Mesendoderm (in vitro differentiated cells): ENCODE measurements around the gene PPP1R27.

ENCODE experiments used
- DNase-seq: peaks from one replicate; pipeline ENCODE4 v3.0.0; 2013
- H2AK5ac ChIP-seq: 2 replicates; pipeline ENCODE4 v1.6.1; 2013; ENCODE audit warnings: low read length, inconsistent platforms
- H2BK120ac ChIP-seq: 2 replicates; pipeline ENCODE4 v1.6.1; 2013; ENCODE audit warnings: low read depth, mild to moderate bottlenecking, low read length, moderate library complexity, mixed read lengths
- H2BK15ac ChIP-seq: replicated peaks from 2 replicates; pipeline ENCODE4 v1.6.1; 2013; ENCODE audit warnings: low read depth, mild to moderate bottlenecking, moderate library complexity
- H2BK5ac ChIP-seq: 2 replicates; pipeline ENCODE4 v1.6.1; 2013; ENCODE audit warnings: low read length, inconsistent platforms
- H3K18ac ChIP-seq: 2 replicates; pipeline ENCODE4 v1.6.1; 2013; ENCODE audit warnings: mild to moderate bottlenecking, low read length, mixed read lengths
- H3K23ac ChIP-seq: one replicate; pipeline ENCODE4 v1.6.1; 2013; ENCODE audit warnings: low read length
- H3K27ac ChIP-seq: 2 replicates; pipeline ENCODE4 v1.5.1; 2013; ENCODE audit warnings: low read depth, mild to moderate bottlenecking, inconsistent platforms, low read length, moderate library complexity
- H3K27me3 ChIP-seq: 2 replicates; pipeline ENCODE4 v1.6.1; 2013; ENCODE audit warnings: low read length, control low read depth, mild to moderate bottlenecking, inconsistent platforms; ENCODE audit not compliant: insufficient read depth, poor library complexity
- H3K36me3 ChIP-seq: 2 replicates; pipeline ENCODE4 v1.6.1; 2013; ENCODE audit warnings: low read length, inconsistent platforms; ENCODE audit not compliant: control insufficient read depth, insufficient read depth
- H3K4ac ChIP-seq: one replicate; pipeline ENCODE4 v1.6.1; 2013; ENCODE audit warnings: low read depth, mild to moderate bottlenecking, low read length, moderate library complexity
- H3K4me1 ChIP-seq: 2 replicates; pipeline ENCODE4 v1.6.1; 2013; ENCODE audit warnings: low read depth, low read length, inconsistent platforms; ENCODE audit not compliant: control insufficient read depth
- H3K4me2 ChIP-seq: 2 replicates; pipeline ENCODE4 v1.6.1; 2013; ENCODE audit warnings: low read length
- H3K4me3 ChIP-seq: 2 replicates; pipeline ENCODE4 v1.5.1; 2013; ENCODE audit warnings: mild to moderate bottlenecking, low read length
- H3K56ac ChIP-seq: one replicate; pipeline ENCODE4 v1.6.1; 2013; ENCODE audit warnings: low read length
- H3K79me1 ChIP-seq: 2 replicates; pipeline ENCODE4 v1.6.1; 2013; ENCODE audit warnings: low read length, inconsistent platforms
- H3K79me2 ChIP-seq: 2 replicates; pipeline ENCODE4 v1.6.1; 2013; ENCODE audit warnings: mild to moderate bottlenecking, low read length; ENCODE audit not compliant: control insufficient read depth, insufficient read depth
- H3K9ac ChIP-seq: 2 replicates; pipeline ENCODE4 v1.6.1; 2013; ENCODE audit warnings: low read length, inconsistent platforms
- H4K5ac ChIP-seq: one replicate; pipeline ENCODE4 v1.6.1; 2013; ENCODE audit warnings: low read length
- H4K8ac ChIP-seq: one replicate; pipeline ENCODE4 v1.6.1; 2013; ENCODE audit warnings: low read depth, mild to moderate bottlenecking, control low read depth, low read length, moderate library complexity
- WGBS: extraction: QIAGEN DNeasy Blood & Tissue Kit; methylation state at CpG from one replicate; pipeline ENCODE4 v1.1.7; 2013; ENCODE audit warnings: low lambda C conversion rate, missing lambda C conversion rate; ENCODE audit not compliant: insufficient coverage; ENCODE audit errors: extremely low coverage; 5-methylcytosine and 5-hydroxymethylcytosine counted together

The PPP1R27 gene

DNA sequence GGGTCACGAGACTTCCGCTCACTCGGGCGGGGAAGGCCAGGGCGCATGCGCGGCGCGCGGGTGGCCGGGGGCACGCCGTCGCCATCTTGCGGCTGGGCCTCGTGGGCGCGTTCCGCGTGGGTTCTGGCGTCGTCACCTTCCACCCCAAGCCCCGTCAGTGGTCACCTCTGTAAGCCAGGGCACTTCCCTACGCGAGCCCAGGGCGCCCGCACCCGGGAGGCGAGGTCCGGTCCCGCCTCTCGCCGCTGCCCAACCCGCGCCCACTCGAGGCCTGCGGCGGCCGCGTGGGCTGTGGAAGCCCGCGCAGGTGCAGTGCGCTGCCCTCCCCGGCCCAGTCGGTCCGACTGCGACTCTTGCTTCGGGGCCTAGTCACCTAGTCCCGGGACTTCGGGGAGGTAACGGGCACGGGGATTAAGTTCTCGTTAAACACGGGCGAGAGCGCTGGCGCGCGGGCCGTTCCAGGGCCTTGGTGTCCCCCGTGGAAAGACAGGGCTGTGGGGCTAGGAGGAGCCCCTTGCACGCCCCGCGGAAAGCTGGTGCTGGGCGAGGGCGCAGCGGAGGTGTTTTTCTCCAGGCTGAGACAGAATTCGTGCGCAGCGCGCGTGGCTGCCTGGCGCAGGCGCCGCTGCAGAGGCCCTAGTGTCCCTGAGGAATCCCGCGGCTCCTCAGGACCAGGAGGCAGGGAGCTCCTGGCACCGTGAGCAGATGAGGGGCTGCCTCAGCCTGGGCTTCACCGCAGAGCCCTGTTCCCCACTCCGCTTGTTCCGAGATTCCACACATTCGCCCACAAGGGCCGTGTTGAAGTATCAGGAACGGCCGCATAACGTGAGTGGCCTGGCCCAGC lies 36.8 kb upstream of the PPP1R27 start:
- WGBS: no CpG with 5 or more reads among the region's 86 CpGs
- Histone ChIP-seq H3K36me3 (peaks cover 2% of the 10 kb centered on the region), H3K56ac (peak overlapping the region; percentile 98), H3K79me1 (peaks cover 5% of the 10 kb centered on the region), H3K79me2 (peaks cover 8% of the 10 kb centered on the region), H3K4me2 (peak overlapping the region; percentile 92), H4K8ac (no peak overlapping the region), H2BK15ac (no peak overlapping the region), H3K4me3 (peak overlapping the region; percentile 89), H3K4ac (peak overlapping the region; percentile 100), H3K9ac (peak overlapping the region; percentile 95), H2BK5ac (peak overlapping the region; percentile 89), H3K23ac (peak overlapping the region; percentile 100), H3K27ac (peak overlapping the region; percentile 94), H2BK120ac (peak overlapping the region; percentile 7), H2AK5ac (peak overlapping the region; percentile 93), H3K27me3 (no peaks in the 10 kb centered on the region), H3K18ac (peak overlapping the region; percentile 96), H3K4me1 (no peaks in the 10 kb centered on the region), H4K5ac (no peak overlapping the region)
- peak; percentile 87 for DNase-seq

DNA sequence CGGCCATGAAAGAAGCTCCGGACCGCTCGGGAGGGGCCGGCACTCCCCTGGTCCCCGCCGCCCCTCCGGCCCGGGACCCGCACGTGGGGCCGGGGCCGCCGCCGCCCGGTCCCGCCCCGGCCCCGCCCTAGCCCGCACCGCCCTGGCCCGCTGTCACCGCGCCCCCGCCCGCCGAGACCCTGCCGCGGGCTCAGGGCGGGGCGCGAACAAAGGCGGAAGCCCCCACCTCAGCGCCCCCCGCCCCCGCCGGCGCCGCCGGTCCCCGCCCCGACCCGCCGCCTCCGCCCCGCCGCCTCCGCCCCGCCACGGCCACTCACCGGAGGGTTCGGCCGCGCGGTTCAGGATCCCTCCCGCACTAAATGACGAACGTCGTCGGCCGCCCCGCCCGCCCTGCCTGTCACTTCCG lies 36.1 kb upstream of the PPP1R27 start, which contains the start of gene ARHGDIA:
Gene ARHGDIA (minus strand): TSS at position 357 of the 406 bp plus-strand sequence. CDS start 1,407 bp downstream, outside the sequence.
- WGBS: no CpG with 5 or more reads among the region's 64 CpGs
- Histone ChIP-seq H3K9ac (peak within 1 kb of the TSS; percentile 97), H3K27me3 (no peaks in the 10 kb centered on the region), H3K79me2 (peaks cover 8% of the 10 kb centered on the region), H4K8ac (peak within 1 kb of the TSS; percentile 43), H2BK120ac (peak within 1 kb of the TSS; percentile 28), H3K56ac (peak within 1 kb of the TSS; percentile 98), H3K23ac (peak within 1 kb of the TSS; percentile 100), H3K4me3 (peak within 1 kb of the TSS; percentile 89), H3K4me2 (peak within 1 kb of the TSS; percentile 92), H3K4me1 (no peaks in the 10 kb centered on the region), H3K79me1 (peaks cover 5% of the 10 kb centered on the region), H2BK5ac (peak within 1 kb of the TSS; percentile 89), H2AK5ac (peak within 1 kb of the TSS; percentile 93), H4K5ac (no peak within 1 kb of the TSS), H3K27ac (peak within 1 kb of the TSS; percentile 95), H3K4ac (peak within 1 kb of the TSS; percentile 100), H2BK15ac (no peak within 1 kb of the TSS), H3K36me3 (peaks cover 2% of the 10 kb centered on the region), H3K18ac (peak within 1 kb of the TSS; percentile 96)
- no peak for DNase-seq

DNA sequence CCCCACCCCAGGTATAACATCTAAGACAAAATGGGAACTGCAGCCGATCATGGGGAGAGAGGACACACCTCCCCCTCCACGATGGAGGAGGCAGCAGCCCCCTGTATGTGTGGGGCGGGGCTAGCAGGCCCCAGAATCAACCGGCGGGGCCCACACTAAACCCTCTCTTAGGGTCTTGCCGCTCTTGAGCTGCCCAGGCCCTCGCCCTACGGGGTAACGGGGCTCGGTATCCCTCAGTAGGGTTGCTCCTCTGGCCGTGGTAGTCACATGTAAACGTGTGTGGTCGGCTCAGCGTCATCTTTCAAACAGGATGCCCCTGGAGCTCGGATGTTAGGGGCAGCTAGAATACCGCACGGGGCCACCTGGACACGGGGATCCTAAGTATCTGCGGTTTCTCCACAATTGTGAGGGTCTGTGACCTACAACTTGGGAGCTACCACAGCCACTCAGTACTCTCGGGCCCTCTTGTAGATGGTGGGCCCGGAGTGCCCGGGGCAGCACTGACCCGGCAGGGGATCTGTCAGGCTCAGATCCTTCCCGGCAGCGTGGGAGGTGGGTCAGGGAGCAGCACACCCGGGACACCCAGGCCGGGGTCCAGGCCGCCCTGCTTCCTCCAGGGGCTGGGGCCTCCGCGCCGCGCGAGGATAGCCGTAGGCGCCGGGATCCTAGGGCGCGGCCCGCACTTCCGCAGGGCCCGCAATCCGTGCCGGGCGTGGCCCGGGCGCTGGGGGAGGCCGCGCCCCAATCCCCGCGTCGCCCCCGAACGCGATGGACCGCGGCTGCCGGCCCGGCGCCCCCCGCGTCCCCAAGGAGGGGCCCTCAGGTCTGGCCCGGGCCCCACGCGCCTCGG lies 35.5 kb upstream of the PPP1R27 start:
- peak overlapping the region; percentile 97 for H3K9ac ChIP-seq
- peak overlapping the region; percentile 61 for H3K4me2 ChIP-seq
- H2AK5ac ChIP-seq: peak overlapping the region; percentile 58
- WGBS: no CpG with 5 or more reads among the region's 65 CpGs
- H3K4me1 ChIP-seq: no peaks in the 10 kb centered on the region
- no peaks in the 10 kb centered on the region for H3K27me3 ChIP-seq
- H3K56ac ChIP-seq: peak overlapping the region; percentile 96
- no peak overlapping the region for H4K5ac ChIP-seq
- peak; percentile 64 for DNase-seq
- peaks cover 8% of the 10 kb centered on the region for H3K79me2 ChIP-seq
- H3K4me3 ChIP-seq: peak overlapping the region; percentile 86
- H3K4ac ChIP-seq: peak overlapping the region; percentile 97
- H2BK5ac ChIP-seq: no peak overlapping the region
- H2BK15ac ChIP-seq: no peak overlapping the region
- peak overlapping the region; percentile 28 for H2BK120ac ChIP-seq
- H3K18ac ChIP-seq: peak overlapping the region; percentile 82
- H3K27ac ChIP-seq: peak overlapping the region; percentile 95
- H3K79me1 ChIP-seq: peaks cover 6% of the 10 kb centered on the region
- H3K36me3 ChIP-seq: peaks cover 2% of the 10 kb centered on the region
- H3K23ac ChIP-seq: peak overlapping the region; percentile 89
- peak overlapping the region; percentile 43 for H4K8ac ChIP-seq

DNA sequence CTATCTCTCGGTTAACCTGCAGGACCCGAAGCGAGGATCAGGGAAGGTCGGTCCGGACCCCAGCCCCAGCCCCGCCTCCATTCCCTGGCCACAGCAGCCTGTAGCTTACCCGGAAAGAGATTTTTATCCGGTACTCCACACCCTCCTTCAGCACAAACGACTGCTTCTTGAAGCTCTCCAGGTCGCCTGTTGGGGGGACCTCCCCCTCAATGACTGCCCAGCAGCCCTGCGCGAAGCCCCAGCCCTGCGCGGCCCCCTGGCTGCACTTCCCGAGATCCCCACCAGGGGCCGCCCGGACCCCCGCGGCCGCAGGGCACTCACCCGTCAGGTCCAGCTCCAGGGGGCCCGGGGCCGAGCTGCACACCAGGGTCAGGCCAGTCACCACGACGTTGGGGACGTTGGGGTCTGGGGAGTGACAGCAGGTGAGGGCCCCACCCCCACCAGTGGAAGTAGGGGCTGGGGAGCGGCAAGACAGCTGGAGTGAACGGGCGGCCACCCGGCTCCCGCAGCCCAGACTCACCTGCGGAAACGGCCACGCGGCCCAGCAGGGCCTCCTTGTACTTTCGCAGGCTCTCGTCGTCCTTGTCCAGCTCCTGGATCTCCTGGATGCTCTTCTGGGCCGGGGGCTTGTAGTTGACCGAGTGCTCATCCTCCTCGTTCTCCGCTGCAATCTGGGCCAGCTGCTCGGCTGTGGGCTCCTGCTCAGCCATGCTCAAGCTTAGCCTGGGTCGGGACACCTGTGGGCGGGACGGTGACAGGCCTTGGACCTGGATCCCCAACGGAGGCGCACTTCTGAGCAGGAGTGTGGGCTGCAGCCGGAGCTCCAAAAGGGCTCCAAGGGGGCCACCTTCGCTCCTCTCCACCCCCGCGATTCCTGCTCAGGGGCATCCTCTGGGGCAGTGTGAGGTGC lies 34.6 kb upstream of the PPP1R27 start:
- H3K23ac ChIP-seq: peak overlapping the region; percentile 86
- peaks cover 8% of the 10 kb centered on the region for H3K79me2 ChIP-seq
- H3K4me2 ChIP-seq: peak overlapping the region; percentile 61
- no peak overlapping the region for H2BK15ac ChIP-seq
- no peaks in the 10 kb centered on the region for H3K27me3 ChIP-seq
- H2BK120ac ChIP-seq: no peak overlapping the region
- no peaks in the 10 kb centered on the region for H3K4me1 ChIP-seq
- no peak overlapping the region for H3K4me3 ChIP-seq
- WGBS: no CpG with 5 or more reads among the region's 52 CpGs
- no peak overlapping the region for H4K8ac ChIP-seq
- peak overlapping the region; percentile 96 for H3K56ac ChIP-seq
- no peak overlapping the region for H2BK5ac ChIP-seq
- H4K5ac ChIP-seq: no peak overlapping the region
- no peak overlapping the region for H2AK5ac ChIP-seq
- H3K9ac ChIP-seq: peak overlapping the region; percentile 97
- H3K4ac ChIP-seq: no peak overlapping the region
- peak overlapping the region; percentile 95 for H3K27ac ChIP-seq
- H3K79me1 ChIP-seq: peaks cover 6% of the 10 kb centered on the region
- peak; percentile 70 for DNase-seq
- peaks cover 2% of the 10 kb centered on the region for H3K36me3 ChIP-seq
- H3K18ac ChIP-seq: no peak overlapping the region

DNA sequence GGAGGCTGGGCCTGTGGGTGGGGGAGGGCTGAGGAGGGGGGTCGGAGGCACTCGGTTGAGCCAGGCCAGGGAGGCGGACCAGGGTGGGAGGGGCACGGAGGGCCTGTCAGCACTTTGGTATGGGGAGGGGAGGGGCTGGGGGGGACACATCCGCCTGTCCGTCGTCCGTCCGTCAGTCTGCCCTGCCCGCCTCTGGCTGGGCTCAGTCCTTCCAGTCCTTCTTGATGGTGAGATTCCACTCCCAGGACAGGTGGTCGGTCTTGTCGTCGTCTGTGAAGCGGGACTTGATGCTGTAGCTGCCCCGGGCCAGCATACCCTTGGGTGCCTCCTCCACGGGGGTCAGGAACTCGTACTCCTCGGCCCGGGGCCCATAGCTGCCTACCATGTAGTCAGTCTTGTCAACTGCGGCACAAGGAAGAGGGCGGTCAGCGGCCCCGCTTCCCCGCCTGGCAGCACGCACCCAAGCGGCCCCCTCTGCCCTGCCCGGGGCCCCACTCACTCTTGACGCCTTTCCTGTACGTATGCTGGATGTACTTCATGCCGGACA lies 33.9 kb upstream of the PPP1R27 start:
- Histone ChIP-seq H3K27me3 (no peaks in the 10 kb centered on the region), H4K8ac (no peak overlapping the region), H3K4me2 (no peak overlapping the region), H4K5ac (no peak overlapping the region), H3K9ac (peak overlapping the region; percentile 36), H2BK15ac (no peak overlapping the region), H3K4me1 (no peaks in the 10 kb centered on the region), H3K4me3 (no peak overlapping the region), H2BK5ac (no peak overlapping the region), H3K18ac (no peak overlapping the region), H3K36me3 (peaks cover 2% of the 10 kb centered on the region), H3K56ac (peak overlapping the region; percentile 37), H3K27ac (peak overlapping the region; percentile 65), H3K79me1 (peaks cover 13% of the 10 kb centered on the region), H2BK120ac (no peak overlapping the region), H2AK5ac (no peak overlapping the region), H3K4ac (no peak overlapping the region), H3K23ac (peak overlapping the region; percentile 86), H3K79me2 (peaks cover 11% of the 10 kb centered on the region)
- WGBS: no CpG with 5 or more reads among the region's 30 CpGs
- peak; percentile 89 for DNase-seq
